Mesenchymal stem cell (in vitro differentiated cells and primary cell): ENCODE measurements around the gene SMARCAL1.
A peak's percentile ranks its signal among the peaks of the same experiment; 100 is the strongest.
"Not testable (repeated sequence)": the region's sequence is repeated elsewhere in the genome, so short reads cannot be mapped to it uniquely, and the experiment has no call there.

Experiments
- DNase-seq: peaks from one replicate; pipeline ENCODE4 v3.0.0-alpha.2; 2013
- H2AFZ ChIP-seq: one replicate; pipeline ENCODE4 v1.6.1; 2013; ENCODE audit warnings: low read depth, mild to moderate bottlenecking, control low read depth, inconsistent platforms, low read length, moderate library complexity
- H2AK5ac ChIP-seq: 2 replicates; pipeline ENCODE4 v1.6.1; 2013; ENCODE audit warnings: low read length, moderate library complexity, mild to moderate bottlenecking, inconsistent platforms; ENCODE audit not compliant: severe bottlenecking
- H2BK120ac ChIP-seq: one replicate; pipeline ENCODE4 v1.6.1; 2013; ENCODE audit warnings: low read depth, mild to moderate bottlenecking, inconsistent platforms, low read length, moderate library complexity
- H2BK12ac ChIP-seq, 2 experiments: one replicate each; pipeline ENCODE4 v1.6.1; 2013; ENCODE audit warnings: inconsistent platforms in 2 of 2, low read length in 2 of 2, mild to moderate bottlenecking in 2 of 2, moderate library complexity in 2 of 2, control low read depth in 1 of 2
- H2BK15ac ChIP-seq: one replicate; pipeline ENCODE4 v1.6.1; 2013; ENCODE audit warnings: mild to moderate bottlenecking, low read depth, inconsistent platforms; ENCODE audit not compliant: poor library complexity, severe bottlenecking
- H2BK5ac ChIP-seq: 2 replicates; pipeline ENCODE4 v1.6.1; 2013; ENCODE audit warnings: low read depth, mild to moderate bottlenecking, low read length, control low read depth, inconsistent platforms; ENCODE audit not compliant: poor library complexity, severe bottlenecking
- H3K14ac ChIP-seq, 2 experiments: one replicate each; pipeline ENCODE4 v1.6.1; 2013; ENCODE audit warnings: inconsistent platforms in 2 of 2, low read length in 2 of 2, control low read depth in 1 of 2, mild to moderate bottlenecking in 1 of 2, moderate library complexity in 1 of 2
- H3K18ac ChIP-seq, 2 experiments: one replicate each; pipeline ENCODE4 v1.6.1; 2013; ENCODE audit warnings: inconsistent platforms in 2 of 2, low read length in 2 of 2, control low read depth in 1 of 2, low read depth in 1 of 2, mild to moderate bottlenecking in 1 of 2
- H3K23ac ChIP-seq, 2 experiments: one replicate each; pipeline ENCODE4 v1.6.1; 2013; ENCODE audit warnings: inconsistent platforms in 2 of 2, low read length in 2 of 2, mild to moderate bottlenecking in 2 of 2, moderate library complexity in 2 of 2, control low read depth in 1 of 2
- H3K27ac ChIP-seq: 2 replicates; pipeline ENCODE4 v1.5.1; 2013; ENCODE audit warnings: mild to moderate bottlenecking, moderate library complexity, low read length, control low read depth, inconsistent platforms; ENCODE audit not compliant: poor library complexity, severe bottlenecking
- H3K27me3 ChIP-seq, 2 experiments: 2 replicates each; pipeline versions ENCODE4 v1.6.1 to v1.7.0; 2013; ENCODE audit warnings: low read length in 2 of 2, mild to moderate bottlenecking in 2 of 2, moderate library complexity in 2 of 2, control low read depth in 1 of 2, inconsistent platforms in 1 of 2; ENCODE audit not compliant: control insufficient read depth in 1 of 2, insufficient read depth in 1 of 2
- H3K36me3 ChIP-seq, 2 experiments: 2 replicates each; pipeline versions ENCODE4 v1.6.1 to v1.7.0; 2013; ENCODE audit warnings: low read length in 2 of 2, control low read depth in 1 of 2, inconsistent platforms in 1 of 2, low read depth in 1 of 2, mild to moderate bottlenecking in 1 of 2; ENCODE audit not compliant: insufficient read depth in 2 of 2, control insufficient read depth in 1 of 2
- H3K4ac ChIP-seq, 2 experiments: one replicate each; pipeline ENCODE4 v1.6.1; 2013; ENCODE audit warnings: inconsistent platforms in 2 of 2, low read length in 2 of 2, mild to moderate bottlenecking in 2 of 2, moderate library complexity in 2 of 2, control low read depth in 1 of 2, low read depth in 1 of 2
- H3K4me1 ChIP-seq: 2 replicates; pipeline ENCODE4 v1.6.1; 2013; ENCODE audit warnings: low read depth, low read length, control low read depth; ENCODE audit not compliant: control insufficient read depth, insufficient read depth
- H3K4me2 ChIP-seq: 2 replicates; pipeline ENCODE4 v1.6.1; 2013; ENCODE audit warnings: low read length, mild to moderate bottlenecking, inconsistent platforms; ENCODE audit not compliant: poor library complexity, severe bottlenecking
- H3K4me3 ChIP-seq, 2 experiments: 2 replicates each; pipeline versions ENCODE4 v1.5.1 to v1.7.0; 2013; ENCODE audit warnings: low read length in 2 of 2, mild to moderate bottlenecking in 2 of 2, control low read depth in 1 of 2, low read depth in 1 of 2; ENCODE audit not compliant: insufficient read depth in 1 of 2
- H3K79me1 ChIP-seq: replicated peaks from 2 replicates; pipeline ENCODE4 v1.6.1; 2013; ENCODE audit warnings: mild to moderate bottlenecking, control low read depth, low read length, inconsistent platforms; ENCODE audit not compliant: poor library complexity, severe bottlenecking
- H3K9ac ChIP-seq: 2 replicates; pipeline ENCODE4 v1.7.0; 2013; ENCODE audit warnings: mild to moderate bottlenecking, low read length, moderate library complexity
- H3K9me3 ChIP-seq: 2 replicates; pipeline ENCODE4 v1.7.0; 2013; ENCODE audit warnings: mild to moderate bottlenecking, low read length; ENCODE audit not compliant: control insufficient read depth
- H4K8ac ChIP-seq: one replicate; pipeline ENCODE4 v1.6.1; 2013; ENCODE audit warnings: inconsistent platforms, mild to moderate bottlenecking, low read length, moderate library complexity
- H4K91ac ChIP-seq: one replicate; pipeline ENCODE4 v1.6.1; 2013; ENCODE audit warnings: mild to moderate bottlenecking, low read length, inconsistent platforms
- WGBS: methylation state at CpG from one replicate; pipeline ENCODE4 v1.1.7; 2013; ENCODE audit warnings: mixed read lengths; 5-methylcytosine and 5-hydroxymethylcytosine counted together

SMARCAL1 gene

DNA sequence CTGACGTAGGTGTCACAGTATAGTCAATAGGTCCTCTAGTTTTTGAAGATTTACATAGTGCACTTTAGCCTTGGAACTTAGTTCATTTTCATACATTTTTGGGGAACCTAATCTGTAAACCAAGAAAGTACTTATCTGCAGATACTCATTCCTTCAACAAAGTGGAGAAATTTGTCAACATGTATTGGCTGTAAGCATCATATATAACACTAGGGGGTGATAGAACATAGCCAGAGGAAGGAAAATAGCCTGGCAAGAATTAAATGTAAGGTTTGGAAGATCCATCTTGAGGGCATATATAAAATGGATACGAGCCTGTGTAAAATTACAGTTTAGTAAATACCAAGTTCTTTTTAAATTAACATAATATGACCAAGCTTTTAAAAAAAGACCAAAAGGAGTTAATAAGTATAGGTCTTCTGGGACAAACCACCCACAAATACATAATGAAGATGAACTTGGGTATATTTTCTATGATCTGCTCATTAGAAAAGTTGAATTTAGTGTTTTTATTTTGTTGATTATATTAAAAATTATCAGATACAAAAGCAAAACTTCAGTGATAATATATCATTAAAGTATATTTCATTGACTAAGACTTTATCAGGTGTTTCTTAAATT lies 104.6 kb downstream of the SMARCAL1 start:
- H3K36me3 ChIP-seq, result peaks cover 0 to 15% of the 10 kb centered on the region in 2 experiments
- H3K4me1 ChIP-seq, result peaks cover 6% of the 10 kb centered on the region
- no peak overlapping the region for H2BK15ac ChIP-seq
- H2BK5ac ChIP-seq, result no peak overlapping the region
- no peak overlapping the region for H2AK5ac ChIP-seq
- no CpG with 5 or more reads among the region's 2 CpGs for WGBS
- H4K91ac ChIP-seq, result no peak overlapping the region
- no peak overlapping the region for H3K4ac ChIP-seq
- no peaks in the 10 kb centered on the region for H3K79me1 ChIP-seq
- no peak overlapping the region for H2AFZ ChIP-seq
- H3K4me2 ChIP-seq, result no peak overlapping the region
- DNase-seq, result peak; percentile 59
- no peak overlapping the region for H2BK12ac ChIP-seq
- no peak overlapping the region for H4K8ac ChIP-seq
- H3K9ac ChIP-seq, result no peak overlapping the region
- no peak overlapping the region for H3K23ac ChIP-seq
- no peaks in the 10 kb centered on the region for H3K9me3 ChIP-seq
- no peak overlapping the region for H3K18ac ChIP-seq
- no peak overlapping the region for H3K14ac ChIP-seq
- H2BK120ac ChIP-seq, result no peak overlapping the region
- no peak overlapping the region for H3K4me3 ChIP-seq
- no peak overlapping the region for H3K27ac ChIP-seq
- no peaks in the 10 kb centered on the region for H3K27me3 ChIP-seq

DNA sequence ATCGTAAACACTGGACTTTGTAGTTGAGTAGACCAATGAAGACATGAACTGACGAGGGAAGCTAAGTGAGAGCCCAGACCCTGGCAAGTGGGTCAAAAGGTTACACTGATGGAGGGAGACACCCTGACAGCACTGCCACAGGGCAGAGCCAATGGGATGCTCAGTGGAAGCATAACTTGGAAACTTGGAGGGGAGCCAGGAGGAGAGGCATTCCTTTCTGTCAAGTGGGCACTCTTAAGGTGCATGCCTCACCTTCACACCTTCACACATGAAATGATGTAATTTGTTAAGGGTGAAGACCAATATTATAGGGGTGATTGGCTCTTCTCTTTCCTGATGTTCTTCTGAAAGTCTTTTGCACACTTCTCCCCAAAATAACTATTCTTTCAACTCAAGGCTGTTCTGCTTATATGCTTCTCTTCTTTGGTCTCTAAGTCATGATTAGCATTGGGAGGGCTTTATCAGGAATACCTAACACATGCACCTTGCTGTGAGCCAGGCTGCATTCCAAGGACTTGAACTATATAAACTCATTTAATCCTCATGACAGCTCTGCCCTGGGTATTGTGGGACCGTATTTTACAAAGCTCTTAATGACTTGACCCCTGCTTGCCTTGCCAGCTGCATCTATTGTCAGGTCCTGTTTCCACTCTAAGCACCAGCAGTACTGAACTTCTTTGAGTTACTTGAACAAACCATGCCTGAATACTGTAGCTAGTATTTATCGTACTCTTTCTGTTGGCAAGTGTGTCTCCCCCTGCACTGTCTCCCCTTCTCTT lies 105.4 kb downstream of the SMARCAL1 start:
- DNase-seq, result no peak
- no peak overlapping the region for H3K18ac ChIP-seq
- H2BK15ac ChIP-seq, result no peak overlapping the region
- H3K4me3 ChIP-seq, result no peak overlapping the region
- H3K4me2 ChIP-seq, result no peak overlapping the region
- H3K27me3 ChIP-seq, result no peaks in the 10 kb centered on the region
- H3K4ac ChIP-seq, result no peak overlapping the region
- H3K9me3 ChIP-seq, result no peaks in the 10 kb centered on the region
- no peak overlapping the region for H4K8ac ChIP-seq
- no peak overlapping the region for H2AK5ac ChIP-seq
- no peak overlapping the region for H2BK5ac ChIP-seq
- H3K79me1 ChIP-seq, result no peaks in the 10 kb centered on the region
- H3K4me1 ChIP-seq, result peaks cover 6% of the 10 kb centered on the region
- H2BK12ac ChIP-seq, result no peak overlapping the region
- no peak overlapping the region for H2AFZ ChIP-seq
- WGBS, result 86% methylated on average over 4 of the region's 4 CpGs
- H4K91ac ChIP-seq, result no peak overlapping the region
- no peak overlapping the region for H2BK120ac ChIP-seq
- H3K27ac ChIP-seq, result no peak overlapping the region
- H3K14ac ChIP-seq, result no peak overlapping the region
- peaks cover 0 to 14% of the 10 kb centered on the region in 2 experiments for H3K36me3 ChIP-seq
- H3K9ac ChIP-seq, result no peak overlapping the region
- no peak overlapping the region for H3K23ac ChIP-seq

DNA sequence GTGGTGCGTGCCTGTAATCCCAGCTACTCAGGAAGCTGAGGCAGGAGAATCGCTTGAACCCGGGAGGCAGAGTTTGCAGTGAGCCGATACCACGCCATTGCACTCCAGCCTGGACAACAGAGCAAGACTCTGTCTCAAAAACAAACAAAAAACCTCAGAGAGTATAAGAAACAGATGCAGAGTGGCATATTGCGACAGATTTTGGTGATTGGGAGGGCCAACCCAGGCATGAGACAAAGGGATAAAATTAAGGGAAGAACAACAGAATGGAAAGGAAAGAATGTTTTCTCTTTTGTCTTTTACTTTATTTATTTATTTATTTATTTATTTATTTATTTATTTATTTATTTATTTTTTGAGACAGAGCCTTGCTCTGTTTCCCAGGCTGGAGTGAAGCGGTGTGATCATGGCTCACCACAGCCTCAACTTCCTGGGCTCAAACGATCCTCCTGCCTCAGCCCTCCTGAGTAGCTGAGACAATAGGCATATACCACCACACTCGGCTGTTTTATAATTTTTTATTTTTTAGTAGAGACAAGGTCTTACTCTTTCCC lies 106.4 kb downstream of the SMARCAL1 start:
- not testable (repeated sequence) for H4K8ac ChIP-seq, H2AK5ac ChIP-seq, H2BK5ac ChIP-seq, H3K9ac ChIP-seq, H2AFZ ChIP-seq, H3K4me1 ChIP-seq, H3K18ac ChIP-seq, H2BK120ac ChIP-seq, H3K79me1 ChIP-seq, H3K4me3 ChIP-seq, H3K14ac ChIP-seq, H3K9me3 ChIP-seq, H3K4me2 ChIP-seq, DNase-seq, H3K23ac ChIP-seq, H2BK15ac ChIP-seq, H3K27me3 ChIP-seq, H2BK12ac ChIP-seq, H3K4ac ChIP-seq, H4K91ac ChIP-seq, H3K27ac ChIP-seq
- H3K36me3 ChIP-seq, result peaks cover 0 to 11% of the 10 kb centered on the region in 2 experiments
- WGBS, result 94% methylated on average over 3 of the region's 9 CpGs

DNA sequence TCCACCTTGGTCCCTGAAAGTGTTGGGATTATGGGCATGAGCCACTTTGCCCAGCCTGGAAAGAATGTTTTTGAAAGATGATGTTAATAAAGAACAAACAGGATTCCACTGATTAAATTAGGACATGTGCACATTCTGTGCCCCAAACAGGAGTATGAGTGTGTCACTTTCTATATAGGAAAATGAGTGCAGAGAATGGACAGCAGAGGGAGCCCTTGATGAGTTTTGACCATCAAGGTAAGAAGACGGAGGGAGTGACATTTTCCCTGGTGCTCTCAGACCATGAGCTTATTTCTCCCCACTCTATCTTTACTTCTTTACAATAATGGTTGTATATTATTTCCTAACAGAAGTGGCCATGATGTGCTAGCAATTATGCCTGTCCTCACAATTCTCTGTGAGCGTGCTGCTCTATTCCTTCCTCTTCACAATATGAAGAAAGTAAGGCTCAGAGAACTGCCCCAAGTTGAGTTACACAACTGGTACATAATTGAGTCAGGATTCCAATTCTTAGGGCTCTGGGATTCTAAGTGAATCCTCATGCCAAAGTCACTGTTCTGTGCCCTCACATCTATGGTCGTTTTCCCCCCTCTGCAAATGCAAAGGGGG lies 107.0 kb downstream of the SMARCAL1 start:
- no peak overlapping the region for H3K4me3 ChIP-seq
- H3K9ac ChIP-seq, result no peak overlapping the region
- no peak overlapping the region for H2BK12ac ChIP-seq
- peak; percentile 83 for DNase-seq
- H3K4me1 ChIP-seq, result peaks cover 6% of the 10 kb centered on the region
- H3K23ac ChIP-seq, result no peak overlapping the region
- no peak overlapping the region for H3K4me2 ChIP-seq
- H3K27ac ChIP-seq, result no peak overlapping the region
- H3K36me3 ChIP-seq, result peaks cover 0 to 11% of the 10 kb centered on the region in 2 experiments
- H2BK120ac ChIP-seq, result no peak overlapping the region
- no peak overlapping the region for H2BK15ac ChIP-seq
- no peaks in the 10 kb centered on the region for H3K9me3 ChIP-seq
- no peak overlapping the region for H2AFZ ChIP-seq
- H2AK5ac ChIP-seq, result no peak overlapping the region
- no peak overlapping the region for H3K18ac ChIP-seq
- H4K91ac ChIP-seq, result no peak overlapping the region
- no peak overlapping the region for H3K14ac ChIP-seq
- H4K8ac ChIP-seq, result no peak overlapping the region
- H3K4ac ChIP-seq, result no peak overlapping the region
- 95% methylated on average over 2 of the region's 3 CpGs for WGBS
- H3K79me1 ChIP-seq, result no peaks in the 10 kb centered on the region
- H2BK5ac ChIP-seq, result no peak overlapping the region
- no peaks in the 10 kb centered on the region for H3K27me3 ChIP-seq
